ENCODE measurements around the gene ZCCHC7.
"Not testable (repeated sequence)": the region's sequence is repeated elsewhere in the genome, so short reads cannot be mapped to it uniquely, and the experiment has no call there.

ZCCHC7 gene

GRCh38 chr9:37381094-37381741 is 260.8 kb downstream of the ZCCHC7 start:
- no peak for DNase-seq

- DNase-seq: no peak
Observed at GRCh38 chr9:37382161-37382981, 262.0 kb downstream of the ZCCHC7 start.

- DNase-seq: no peak
Observed at GRCh38 chr9:37382982-37383357, 262.6 kb downstream of the ZCCHC7 start.

GRCh38 chr9:37383393-37383792 is 263.0 kb downstream of the ZCCHC7 start:
- no peak for DNase-seq

GRCh38 chr9:37383876-37384746 is 263.7 kb downstream of the ZCCHC7 start:
- no peak for DNase-seq

GRCh38 chr9:37385286-37385685 is 264.9 kb downstream of the ZCCHC7 start:
- no peak for DNase-seq

GRCh38 chr9:37386988-37387387 is 266.6 kb downstream of the ZCCHC7 start:
- DNase-seq: no peak

GRCh38 chr9:37390759-37391158 is 270.4 kb downstream of the ZCCHC7 start:
- DNase-seq: peak; percentile 21

- DNase-seq: peak; percentile 14
Observed at GRCh38 chr9:37392272-37392671, 271.9 kb downstream of the ZCCHC7 start.

- DNase-seq: no peak
Observed at GRCh38 chr9:37395229-37395628, 274.9 kb downstream of the ZCCHC7 start.

GRCh38 chr9:37395663-37396062 is 275.3 kb downstream of the ZCCHC7 start:
- DNase-seq: no peak

- not testable (repeated sequence) for DNase-seq
Observed at GRCh38 chr9:37397948-37398347, 277.6 kb downstream of the ZCCHC7 start.

GRCh38 chr9:37398464-37399025 is 278.2 kb downstream of the ZCCHC7 start:
- DNase-seq: no peak

GRCh38 chr9:37399336-37399735 is 279.0 kb downstream of the ZCCHC7 start:
- DNase-seq: no peak

- no peak for DNase-seq
Observed at GRCh38 chr9:37404590-37404989, 284.2 kb downstream of the ZCCHC7 start.

- DNase-seq: no peak
Observed at GRCh38 chr9:37405350-37405749, 285.0 kb downstream of the ZCCHC7 start.

- no peak for DNase-seq
Observed at GRCh38 chr9:37405764-37406380, 285.5 kb downstream of the ZCCHC7 start.

- DNase-seq: no peak
Observed at GRCh38 chr9:37406603-37407401, 286.4 kb downstream of the ZCCHC7 start.

GRCh38 chr9:37407468-37407867 is 287.1 kb downstream of the ZCCHC7 start:
- DNase-seq: no peak

Data from NCI-H82 (cell line).